Cortex of kidney (tissue), 1 donor: Measurements from ENCODE around the gene MARK3.

Source experiments
- DNase-seq: peaks from one replicate; lab custom pipeline; 2025; lab: John Stamatoyannopoulos, UW

MARK3 gene

DNA sequence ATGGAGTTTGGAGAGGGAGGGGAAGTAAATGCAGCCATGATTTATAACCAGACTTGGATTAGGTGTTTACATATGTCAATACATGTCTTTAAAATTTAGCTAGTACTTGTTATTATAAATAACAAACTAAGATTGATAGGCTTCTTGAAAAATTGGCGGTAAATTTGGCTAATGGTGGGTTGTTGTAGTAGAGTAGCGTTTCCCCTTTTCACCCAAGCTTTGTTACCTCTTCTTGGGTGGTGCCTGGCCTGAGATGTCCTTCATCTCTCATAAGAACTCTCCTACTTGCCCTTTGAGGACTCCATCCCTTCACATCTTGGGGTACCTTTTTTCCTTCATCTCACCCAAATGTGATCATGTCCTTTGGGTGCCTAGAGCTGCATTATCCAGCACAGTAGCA, 11.2 kb downstream of the MARK3 start:
- DNase-seq: no peak

DNA sequence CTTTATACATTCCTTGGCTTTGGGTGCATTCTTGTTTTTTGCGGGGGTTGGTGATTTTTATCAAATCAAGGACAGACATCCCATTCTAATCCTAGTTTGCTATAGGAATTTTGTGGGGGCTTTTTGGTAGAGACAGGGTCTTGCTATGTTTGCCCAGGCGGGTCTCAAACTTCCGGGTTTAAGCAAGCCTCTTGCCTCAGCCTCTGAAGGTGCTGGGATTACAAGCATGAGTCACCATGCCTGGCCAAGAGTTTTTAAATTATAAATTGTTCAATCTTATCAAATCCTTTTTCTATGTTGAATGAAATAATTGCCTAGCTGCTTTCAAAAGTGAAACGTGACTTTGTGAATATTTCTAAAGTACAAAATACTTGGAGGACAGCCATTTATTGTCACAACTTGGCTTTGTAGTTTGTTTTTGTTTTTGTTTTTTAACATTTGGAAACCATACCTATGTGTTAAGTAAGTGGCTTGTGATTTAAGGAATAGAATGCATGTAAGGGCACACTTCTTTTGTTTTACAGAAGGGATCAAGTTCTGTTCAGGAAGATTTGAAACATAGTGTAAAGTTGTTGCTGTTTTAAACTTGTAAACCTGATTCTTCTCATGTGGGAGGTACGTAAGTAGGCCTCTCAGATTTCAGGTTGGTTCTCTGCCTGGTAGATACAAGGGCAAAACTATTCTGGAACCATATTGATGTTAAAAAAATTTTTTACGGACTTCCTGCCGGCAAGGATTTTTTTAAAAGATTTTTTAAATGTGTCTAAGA, 13.4 kb downstream of the MARK3 start:
- no peak for DNase-seq

DNA sequence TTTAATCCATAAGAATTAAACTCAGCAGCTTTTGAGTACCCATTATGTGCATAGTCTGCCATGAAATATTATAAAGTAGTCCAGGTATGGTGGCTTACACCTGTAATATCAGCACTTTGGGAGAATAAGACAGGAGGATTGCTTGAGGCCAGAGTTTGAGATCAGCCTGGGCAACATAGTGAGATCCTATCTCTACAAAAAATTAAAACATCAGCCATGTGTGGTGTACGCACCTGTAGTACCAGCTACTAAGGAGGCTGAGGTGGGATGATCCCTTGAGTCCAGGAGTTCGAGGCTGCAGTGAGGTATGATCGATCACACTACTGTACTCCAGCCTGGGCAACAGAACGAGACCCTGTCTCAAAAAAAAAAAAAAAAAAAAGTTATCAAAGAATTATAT, 15.3 kb downstream of the MARK3 start:
- DNase-seq: no peak

DNA sequence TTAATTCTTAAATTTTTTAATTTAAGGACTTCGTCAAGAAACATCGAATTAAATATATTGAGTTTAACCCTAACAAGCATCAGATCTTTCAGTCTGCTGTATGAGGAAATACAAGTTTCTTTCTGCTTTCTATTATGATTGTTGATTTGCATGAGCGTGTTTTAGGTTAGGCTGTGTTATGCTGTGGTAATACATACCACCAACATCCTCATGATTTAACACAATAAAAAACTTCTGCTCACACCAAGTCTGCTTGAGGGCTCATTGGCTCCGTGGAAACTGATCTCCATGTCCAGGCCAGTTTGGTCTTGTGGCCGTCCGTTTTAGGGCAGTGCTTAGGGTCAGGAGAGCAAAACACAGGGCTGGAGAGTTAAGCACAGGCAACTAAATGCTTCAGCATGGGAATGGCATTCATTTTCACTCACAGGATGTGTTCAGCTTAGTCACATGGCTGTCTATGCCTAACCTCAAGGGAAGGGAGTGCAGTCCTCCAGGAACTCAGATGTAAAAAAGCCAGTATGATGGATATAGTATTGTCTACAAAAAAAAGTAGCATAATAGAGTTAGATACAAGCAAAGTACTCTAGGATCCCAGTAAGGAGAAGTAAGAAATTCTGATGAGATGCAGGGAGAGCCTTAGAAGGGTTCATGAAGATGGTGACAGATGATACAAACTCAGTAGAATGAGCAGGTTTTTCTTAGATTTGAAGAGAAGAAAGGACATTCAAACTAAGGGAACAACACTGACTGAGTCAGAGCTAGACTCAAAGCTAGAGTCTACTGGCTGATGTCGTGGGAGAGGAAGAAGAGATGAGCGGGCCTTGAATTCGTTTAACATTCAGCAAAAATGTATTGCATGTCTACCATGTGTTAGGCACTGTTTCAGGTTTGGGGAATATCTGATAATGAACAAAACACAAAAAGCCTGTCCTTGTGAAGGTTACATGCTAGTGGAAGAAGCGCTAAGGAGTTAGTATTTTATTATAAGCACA, 16.3 kb downstream of the MARK3 start:
- DNase-seq: no peak

DNA sequence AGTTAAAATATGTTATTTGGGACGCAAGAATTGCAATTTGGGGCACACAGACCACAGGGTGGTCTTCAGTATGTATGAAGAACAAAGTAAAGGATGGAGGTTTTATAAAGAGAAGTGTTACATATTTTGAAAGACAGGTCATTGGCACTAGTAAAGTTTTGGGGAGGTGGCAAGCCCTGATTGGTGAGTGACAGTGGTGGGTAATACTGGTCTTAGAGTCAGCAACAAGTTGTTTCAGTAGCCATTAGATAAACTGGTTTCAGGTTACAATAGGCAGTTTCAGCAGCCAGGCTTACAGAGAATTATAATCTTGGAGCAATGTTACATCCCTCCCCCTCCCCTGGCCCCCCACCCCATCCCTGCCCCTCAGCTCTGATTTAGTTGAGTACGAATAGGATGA, 17.5 kb downstream of the MARK3 start:
- no peak for DNase-seq

DNA sequence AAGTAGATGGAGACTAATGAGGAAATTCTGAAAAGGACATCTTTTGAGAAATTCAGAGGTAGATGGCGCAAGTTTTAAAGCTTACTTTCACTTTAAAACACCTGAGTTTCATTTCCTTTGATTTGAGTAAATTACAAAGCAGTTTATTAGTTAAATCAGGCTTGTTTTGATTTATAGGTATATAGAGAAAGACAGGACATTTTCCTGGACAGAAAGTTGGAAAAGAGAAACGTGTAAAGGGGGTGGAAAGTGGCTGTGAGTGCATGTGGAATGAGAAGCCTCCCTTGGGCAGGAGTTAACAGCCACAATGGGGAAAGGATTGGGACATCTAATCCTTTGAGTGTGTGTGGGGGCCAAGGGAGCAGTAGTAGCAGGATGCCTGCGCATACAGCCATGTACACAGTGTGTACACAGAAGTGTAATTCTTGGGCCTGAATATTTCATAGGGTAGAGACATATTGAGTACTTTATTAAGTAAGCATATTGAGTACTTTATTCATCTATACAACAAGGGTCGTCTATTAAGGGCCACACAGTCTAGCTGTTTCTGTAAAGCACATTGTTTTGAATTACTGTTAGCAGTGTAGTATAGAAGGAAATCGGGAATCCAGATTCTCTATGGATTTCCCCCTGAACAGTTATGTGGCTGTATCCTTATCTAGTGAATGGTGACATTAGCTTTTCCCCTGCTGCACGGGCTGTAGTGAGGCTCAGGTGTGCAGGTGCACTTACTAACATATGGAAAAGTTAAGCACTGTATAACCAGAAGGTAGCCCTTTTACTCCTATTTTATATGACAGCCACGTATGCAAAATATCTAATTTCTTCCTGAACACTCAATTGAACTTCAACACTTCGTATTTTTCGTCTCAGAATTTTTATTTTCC, 19.1 kb downstream of the MARK3 start:
- DNase-seq: no peak

DNA sequence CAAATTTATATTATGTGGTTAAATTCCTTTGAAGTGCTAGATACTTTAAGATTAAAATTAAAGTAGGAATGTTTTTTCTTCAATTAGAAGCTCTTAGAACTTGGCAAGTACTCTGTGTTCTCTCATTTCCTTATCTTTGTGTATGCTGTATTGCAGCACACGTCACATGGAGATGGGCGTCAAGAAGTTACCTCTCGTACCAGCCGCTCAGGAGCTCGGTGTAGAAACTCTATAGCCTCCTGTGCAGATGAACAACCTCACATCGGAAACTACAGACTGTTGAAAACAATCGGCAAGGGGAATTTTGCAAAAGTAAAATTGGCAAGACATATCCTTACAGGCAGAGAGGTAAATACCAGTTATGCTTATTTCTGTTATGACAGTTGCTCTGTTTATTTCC, 19.7 kb downstream of the MARK3 start:
- no peak for DNase-seq

DNA sequence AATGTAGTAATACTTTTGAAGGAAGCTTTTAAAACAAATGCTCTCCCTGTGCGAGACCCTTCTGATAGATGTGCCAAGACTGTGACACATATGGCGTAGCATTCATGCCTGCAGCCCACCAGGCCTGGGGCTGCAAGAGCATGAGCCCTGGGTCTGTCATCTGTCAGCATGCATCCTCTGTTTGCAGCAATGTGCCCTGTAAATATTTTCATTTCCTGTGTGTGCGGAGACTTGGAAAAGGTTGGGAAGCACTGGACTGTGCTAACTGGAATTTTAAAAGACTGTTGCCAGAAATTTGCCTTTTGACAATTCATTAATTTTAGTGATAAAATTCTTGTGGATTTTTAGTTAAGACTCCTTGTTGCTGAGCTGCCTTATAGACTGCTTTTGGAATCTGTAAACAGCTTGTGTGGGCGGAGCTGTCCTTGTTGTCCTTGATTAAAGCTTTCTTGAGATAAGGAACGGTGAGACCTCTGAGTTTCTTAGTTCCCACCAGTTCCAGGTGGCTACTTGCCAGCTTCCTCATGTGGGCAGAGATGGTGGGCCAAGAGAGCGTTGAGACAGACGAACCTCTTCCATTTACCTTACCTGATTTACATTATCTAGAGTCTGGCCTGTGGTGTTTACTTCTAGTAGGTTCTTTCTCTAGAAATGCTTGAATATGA, 23.4 kb downstream of the MARK3 start:
- DNase-seq: no peak

DNA sequence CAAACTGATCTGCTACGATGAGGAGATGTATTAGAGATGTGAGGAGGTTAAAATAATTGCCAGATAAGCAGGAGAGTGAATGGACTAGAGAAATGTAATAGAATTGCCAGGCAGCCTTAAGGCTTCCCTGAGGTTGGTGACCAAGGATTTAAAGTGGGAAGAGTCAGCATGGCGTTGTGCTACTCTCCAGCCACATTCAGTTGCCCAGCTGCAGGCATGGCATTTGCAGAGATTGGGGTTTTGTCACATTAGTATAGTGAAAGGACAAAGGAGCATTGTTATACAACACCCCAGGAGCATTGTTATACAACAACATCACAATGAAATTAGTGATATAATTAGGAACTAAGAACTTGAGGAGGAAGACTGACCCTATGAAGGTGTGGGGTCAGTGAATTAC, 31.7 kb downstream of the MARK3 start:
- DNase-seq: no peak

DNA sequence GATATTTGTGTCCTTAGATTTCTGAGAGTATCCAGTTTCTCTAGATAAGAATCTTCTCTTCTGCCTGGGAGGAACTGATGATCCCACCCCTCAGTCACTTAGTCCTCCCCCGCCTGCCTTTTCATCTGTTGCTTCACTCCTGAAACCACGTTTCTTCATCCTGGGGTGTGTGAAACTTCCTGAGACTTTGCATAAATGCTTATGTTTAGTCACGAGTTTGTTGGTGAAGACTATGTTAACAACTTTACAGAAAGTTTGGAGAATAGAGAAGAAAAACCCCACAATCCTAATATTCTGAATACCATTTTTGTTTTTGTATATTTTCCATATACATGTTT, 33.2 kb downstream of the MARK3 start:
- no peak for DNase-seq

DNA sequence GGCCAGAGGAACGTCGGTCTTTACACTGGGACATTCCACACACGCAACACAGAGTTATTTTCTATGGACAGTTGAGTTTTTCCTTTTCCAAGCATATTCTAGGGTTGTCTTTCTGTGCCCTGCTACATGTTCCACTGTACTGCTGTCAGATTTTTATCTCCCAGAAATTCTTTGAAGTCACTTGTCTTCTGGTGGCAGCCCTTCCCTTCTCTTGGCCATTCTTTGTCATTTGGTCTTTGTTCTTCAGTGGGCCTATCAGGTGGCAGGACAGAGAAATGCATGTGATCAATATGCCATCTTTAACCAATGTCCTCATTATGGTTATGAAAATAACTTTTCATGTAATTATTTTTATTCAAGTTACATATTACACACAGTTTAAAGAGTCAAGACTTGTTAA, 36.3 kb downstream of the MARK3 start:
- DNase-seq: no peak

DNA sequence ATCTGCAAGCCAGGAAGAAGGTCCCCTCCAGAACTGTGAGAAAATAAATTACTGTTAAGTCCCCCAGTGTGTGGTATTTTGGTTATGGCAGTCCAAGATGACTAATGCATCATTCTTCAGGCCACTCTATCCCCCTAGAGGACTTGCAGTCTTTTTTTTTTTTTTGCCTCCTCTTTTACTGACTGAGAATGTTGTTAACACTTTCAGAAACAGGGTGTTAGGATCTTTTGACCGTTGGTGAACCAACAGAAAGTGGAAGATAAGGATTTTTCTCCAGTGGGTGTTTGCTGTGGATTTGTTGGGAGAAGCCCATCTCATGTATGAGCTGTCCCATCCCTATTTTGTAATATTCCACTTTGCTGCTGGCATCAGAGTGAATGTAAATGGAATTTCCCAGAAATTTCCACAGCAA, 37.8 kb downstream of the MARK3 start:
- DNase-seq: no peak

DNA sequence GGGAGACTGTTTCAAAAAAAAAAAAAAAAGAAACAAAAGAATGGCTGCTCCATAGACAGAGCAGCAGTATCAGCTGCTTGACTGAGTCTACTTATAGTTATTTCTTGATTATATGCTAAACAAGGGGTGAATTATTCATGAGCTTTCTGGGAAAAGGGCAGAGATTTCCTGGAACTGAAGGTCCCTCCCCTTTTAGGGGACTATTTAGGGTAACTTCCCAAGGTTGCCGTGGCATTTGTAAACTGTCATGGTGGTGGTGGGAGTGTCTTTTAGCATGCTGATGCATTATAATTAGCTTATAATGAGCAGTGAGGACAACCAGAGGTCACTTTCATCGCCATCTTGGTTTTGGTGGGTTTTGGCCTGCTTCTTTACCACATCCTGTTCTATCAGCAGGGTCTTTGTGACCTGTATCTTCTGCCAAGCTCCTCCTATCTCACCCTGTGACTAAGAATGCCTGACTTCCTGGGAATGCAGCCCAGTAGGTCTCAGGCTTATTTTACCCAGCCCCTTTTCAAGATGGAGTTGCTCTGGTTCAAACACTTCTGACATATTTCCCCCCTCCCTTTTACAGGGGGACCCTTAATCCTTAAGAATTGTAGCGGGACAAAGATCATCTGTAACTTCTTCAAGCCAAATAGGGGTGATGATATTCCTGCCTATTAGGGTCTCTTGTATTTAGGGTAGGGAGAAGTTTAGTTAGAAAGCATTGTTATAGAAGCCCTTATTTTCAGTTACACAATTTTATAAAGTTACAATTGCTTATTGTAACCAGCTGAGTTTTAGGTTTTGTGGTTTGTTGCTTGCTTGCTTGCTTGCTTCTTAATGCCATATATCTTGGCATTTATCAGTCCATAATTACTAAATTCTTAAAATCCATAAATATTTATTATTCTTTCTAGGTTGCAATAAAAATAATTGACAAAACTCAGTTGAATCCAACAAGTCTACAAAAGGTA, 42.5 kb downstream of the MARK3 start:
- DNase-seq: no peak

DNA sequence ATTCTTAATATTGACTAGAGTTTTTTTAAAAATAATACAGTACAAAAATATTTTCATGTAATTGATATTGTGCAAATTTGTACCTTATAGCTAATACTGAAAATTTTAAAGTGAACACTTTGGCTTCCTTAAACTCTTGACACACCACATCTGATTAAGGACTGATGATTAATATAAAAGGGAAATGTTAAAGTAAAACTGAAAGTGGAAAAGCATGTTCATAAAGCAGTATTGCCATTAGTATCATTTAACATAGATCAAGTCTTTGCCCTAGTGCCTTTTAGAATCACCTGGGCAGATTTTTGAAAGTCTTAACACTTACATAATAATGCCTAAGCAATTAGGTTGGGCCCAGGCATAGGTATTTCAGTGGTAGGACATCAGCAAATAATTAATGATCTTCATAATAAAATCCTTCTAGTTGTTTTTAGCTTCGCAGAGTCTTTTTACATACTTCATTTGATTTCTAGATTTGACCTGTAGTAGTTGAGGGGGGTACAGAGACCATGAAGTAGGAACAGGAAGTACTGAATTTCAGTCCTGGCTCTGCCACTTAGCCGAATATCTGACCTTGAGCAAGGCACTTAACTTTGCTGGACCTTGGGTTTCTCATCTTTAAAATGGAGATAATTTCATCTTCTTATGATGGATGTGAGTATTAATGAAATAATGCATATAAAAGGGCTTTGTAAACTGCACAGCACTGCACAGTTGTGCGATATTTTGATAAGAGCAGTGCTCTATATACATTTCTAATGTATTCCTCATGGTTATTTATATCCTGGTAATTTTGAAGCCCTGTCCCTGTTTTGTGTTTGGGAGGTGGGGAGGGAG, 43.7 kb downstream of the MARK3 start:
- no peak for DNase-seq

DNA sequence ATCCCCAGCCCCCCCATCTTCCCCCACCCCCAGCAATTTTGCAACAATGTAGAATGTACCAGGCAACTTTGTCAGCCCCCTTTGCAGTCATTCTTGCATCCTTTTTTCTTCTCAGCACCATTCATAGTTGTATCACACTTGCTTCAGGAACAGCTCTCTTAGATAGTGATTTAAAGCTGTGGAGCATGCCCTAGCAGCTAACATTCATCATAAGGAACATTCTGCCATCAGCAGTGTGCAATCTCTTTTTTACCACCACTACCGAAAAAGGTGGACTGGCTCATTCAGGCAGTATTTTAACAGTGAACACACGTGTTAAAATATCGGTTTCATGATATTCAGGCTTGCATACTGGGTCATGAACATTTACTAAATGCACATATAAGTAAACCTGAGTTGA, 45.1 kb downstream of the MARK3 start:
- no peak for DNase-seq

DNA sequence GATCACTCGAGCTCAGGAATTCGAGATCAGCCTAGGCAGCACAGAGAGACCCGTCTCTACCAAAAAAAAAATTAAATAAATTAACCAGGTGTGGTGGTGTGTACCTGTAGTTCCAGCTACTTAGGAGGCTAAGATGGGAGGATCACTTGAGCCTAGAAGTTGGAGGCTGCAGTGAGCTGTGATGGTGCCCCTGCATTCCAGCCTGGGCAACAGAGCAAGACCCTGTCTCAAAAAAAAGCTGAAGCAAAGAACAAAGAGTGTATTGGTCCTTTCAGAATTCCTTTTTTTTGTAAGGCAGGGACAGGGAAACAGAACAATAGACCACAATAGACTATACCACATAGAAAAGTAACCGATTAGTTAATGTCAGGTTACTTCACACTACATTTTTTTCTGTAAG, 47.4 kb downstream of the MARK3 start:
- DNase-seq: no peak

DNA sequence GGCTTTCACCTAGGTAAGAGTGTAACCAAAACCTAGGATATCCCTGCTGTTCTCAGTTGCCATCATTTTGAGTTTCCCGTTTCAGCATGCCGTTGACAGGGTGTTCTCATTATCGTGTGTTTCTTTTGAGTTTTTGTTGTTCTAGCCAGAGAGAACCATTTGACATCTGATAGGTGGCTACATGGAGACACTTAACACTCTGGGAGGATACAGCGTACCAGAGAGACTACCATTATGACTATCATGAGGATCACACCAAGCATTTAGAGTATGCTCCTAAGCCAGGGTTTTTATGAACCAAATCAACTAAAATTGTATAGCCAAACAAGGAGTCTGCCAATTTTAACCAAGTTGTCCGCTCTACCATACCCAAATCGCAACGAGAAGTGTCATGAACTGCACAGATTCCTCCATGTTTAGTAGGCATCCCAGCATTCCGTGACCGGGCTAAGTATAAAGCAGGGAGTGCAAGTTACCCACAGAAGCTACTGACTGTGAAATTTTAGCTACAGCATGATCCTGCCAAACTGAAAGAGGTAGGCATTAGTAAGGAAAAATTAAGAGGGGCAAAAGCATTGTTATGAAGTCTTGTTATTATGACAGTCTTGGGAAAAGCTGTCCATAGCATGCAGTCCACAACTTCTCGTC, 48.8 kb downstream of the MARK3 start:
- DNase-seq: no peak

DNA sequence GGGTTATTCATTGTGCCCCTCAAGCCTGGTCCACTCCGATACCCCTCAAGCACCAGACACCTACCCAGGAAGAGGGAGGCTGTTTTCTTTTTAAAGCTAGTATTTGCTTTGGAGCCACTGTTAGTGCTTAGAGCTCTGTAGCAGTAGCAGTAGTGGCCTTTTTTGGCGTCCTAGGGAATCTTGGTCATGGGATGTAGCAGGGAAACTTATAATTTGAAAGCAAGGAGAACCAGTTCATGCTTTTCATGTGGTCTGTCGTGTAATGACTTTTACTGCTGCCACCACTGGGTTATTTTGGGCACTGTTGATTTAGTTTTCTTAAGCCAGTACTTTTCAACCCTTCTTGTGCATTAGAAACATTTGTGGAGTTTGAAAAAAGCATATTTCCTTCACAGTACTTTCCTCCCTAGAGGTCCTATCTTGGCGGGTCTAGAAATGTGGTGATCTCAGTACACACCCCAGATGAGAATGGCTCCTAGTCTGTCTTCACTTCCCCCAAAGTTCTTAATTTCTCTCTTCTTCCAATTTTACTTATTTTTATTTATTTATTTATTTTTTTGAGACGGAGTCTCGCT, 49.7 kb downstream of the MARK3 start:
- DNase-seq: no peak

DNA sequence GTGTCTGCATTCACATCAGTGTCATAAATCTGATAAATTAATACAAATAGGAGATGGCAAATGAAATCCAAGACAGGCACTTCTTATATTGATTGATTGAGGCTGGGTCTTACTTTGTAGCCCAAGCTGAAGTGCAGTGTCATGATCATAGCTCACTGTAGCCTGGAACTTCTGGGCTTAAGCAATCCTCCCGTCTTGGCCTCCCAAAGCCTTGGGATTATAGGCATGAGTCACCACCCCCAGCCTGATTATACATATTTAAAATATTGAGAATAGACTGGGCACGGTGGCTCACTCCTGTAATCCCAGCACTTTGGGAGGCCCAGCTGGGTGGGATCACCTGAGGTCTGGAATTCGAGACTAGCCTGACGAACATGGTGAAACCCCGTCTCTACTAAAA, 51.3 kb downstream of the MARK3 start:
- no peak for DNase-seq
